H1 (cell line): ENCODE measurements around the gene SPOUT1. TPM values are rescaled to one million over a fixed set of nuclear protein-coding genes. Genes with fewer than 3 reads are reported as not detected.

Source experiments
- CTCF ChIA-PET: fragments of 300-600 bp; sonication (Branson Sonifier 250); formaldehyde crosslinking; loops from one replicate; lab custom pipeline; 2021; ENCODE audit not compliant: partially characterized antibody; lab: Charles Lee
- POLR2A ChIA-PET: fragments of 300-600 bp; sonication (Branson Sonifier 250); formaldehyde crosslinking; loops from one replicate; lab custom pipeline; 2021; ENCODE audit warnings: inconsistent platforms; ENCODE audit not compliant: partially characterized antibody; lab: Charles Lee
- DNase-seq, 2 experiments: peaks; one replicate each; pipeline versions ENCODE4 v3.0.0 to v3.0.0-alpha.2; 2010 to 2022; ENCODE audit warnings: low spot score in 2 of 2, low read depth in 1 of 2, mixed read lengths in 1 of 2
- FAIRE-seq: peaks from 2 replicates; lab custom pipeline; 2011; peaks lifted over from hg19 to GRCh38; lab: Jason Lieb, UNC
- H2AFZ ChIP-seq: 2 replicates; pipeline ENCODE4 v1.8.1; 2012; ENCODE audit warnings: low read length, inconsistent platforms
- H2AK5ac ChIP-seq: 2 replicates; pipeline ENCODE4 v1.6.1; 2013; ENCODE audit warnings: low read depth, low read length
- H2BK120ac ChIP-seq: replicated peaks from 2 replicates; pipeline ENCODE3; 2013; ENCODE audit warnings: low read depth, low read length, inconsistent platforms
- H2BK12ac ChIP-seq: 2 replicates; pipeline ENCODE4 v1.6.1; 2013; ENCODE audit warnings: low read depth, low read length
- H2BK15ac ChIP-seq: 2 replicates; pipeline ENCODE4 v1.6.1; 2013; ENCODE audit warnings: low read length
- H2BK20ac ChIP-seq: 2 replicates; pipeline ENCODE4 v1.6.1; 2013; ENCODE audit warnings: low read length
- H2BK5ac ChIP-seq: 2 replicates; pipeline ENCODE4 v1.6.1; 2013; ENCODE audit warnings: low read depth, low read length
- H3K14ac ChIP-seq: 2 replicates; pipeline ENCODE4 v1.6.1; 2013; ENCODE audit warnings: inconsistent platforms; ENCODE audit not compliant: insufficient read length
- H3K18ac ChIP-seq: 2 replicates; pipeline ENCODE4 v1.6.1; 2013; ENCODE audit warnings: low read length; ENCODE audit errors: extremely low read depth
- H3K23ac ChIP-seq: 2 replicates; pipeline ENCODE4 v1.6.1; 2013; ENCODE audit warnings: inconsistent platforms; ENCODE audit not compliant: insufficient read length
- H3K23me2 ChIP-seq: 2 replicates; pipeline ENCODE4 v1.6.1; 2013; ENCODE audit warnings: low read depth, low read length
- H3K27ac ChIP-seq: 2 replicates; pipeline ENCODE4 v1.6.1; 2011; ENCODE audit warnings: low read depth, low read length, inconsistent platforms
- H3K27me3 ChIP-seq, 4 experiments: replicated peaks in 1 of 4; 1 replicate in 1 of 4; 2 replicates in 3 of 4; pipeline versions ENCODE4 v1.6.1 to v1.8.1; 2011 to 2013; ENCODE audit warnings: low read length in 3 of 4, mild to moderate bottlenecking in 3 of 4, inconsistent platforms in 2 of 4, mixed read lengths in 2 of 4, moderate library complexity in 1 of 4; ENCODE audit not compliant: control insufficient read depth in 3 of 4, insufficient read depth in 3 of 4; ENCODE audit errors: extremely low read depth in 1 of 4
- H3K36me3 ChIP-seq, 4 experiments: 2 replicates each; pipeline versions ENCODE4 v1.6.1 to v1.8.1; 2011 to 2013; ENCODE audit warnings: mild to moderate bottlenecking in 4 of 4, low read length in 3 of 4, moderate library complexity in 2 of 4, control low read depth in 1 of 4, inconsistent platforms in 1 of 4; ENCODE audit not compliant: insufficient read depth in 4 of 4, control insufficient read depth in 2 of 4
- H3K4ac ChIP-seq: replicated peaks from 2 replicates; pipeline ENCODE3; 2013; ENCODE audit warnings: low read length, low read depth, mixed read lengths, inconsistent platforms; ENCODE audit not compliant: insufficient read length
- H3K4me1 ChIP-seq, 4 experiments: replicated peaks in 1 of 4; 1 replicate in 1 of 4; 2 replicates in 3 of 4; pipeline versions ENCODE4 v1.6.1 to v1.8.1; 2011 to 2013; ENCODE audit warnings: low read length in 3 of 4, inconsistent platforms in 2 of 4, mixed read lengths in 1 of 4; ENCODE audit not compliant: insufficient read depth in 4 of 4, control insufficient read depth in 3 of 4
- H3K4me2 ChIP-seq, 2 experiments: 2 replicates each; pipeline versions ENCODE4 v1.6.1 to v1.8.1; 2011 to 2013; ENCODE audit warnings: low read depth in 2 of 2, low read length in 2 of 2, control low read depth in 1 of 2, inconsistent platforms in 1 of 2, mild to moderate bottlenecking in 1 of 2; ENCODE audit not compliant: insufficient read depth in 1 of 2
- H3K4me3 ChIP-seq, 4 experiments: fragments of 200-600, 300-600 bp in 1 of 4; sonication (generic), shearing (Covaris generic), sonication (Bioruptor Twin) in 1 of 4; 2 replicates each; pipeline versions ENCODE4 v1.5.1 to v1.8.1; 2011 to 2016; ENCODE audit warnings: low read length in 4 of 4, low read depth in 3 of 4, control low read depth in 2 of 4, inconsistent platforms in 2 of 4, mild to moderate bottlenecking in 2 of 4, mixed read lengths in 1 of 4, moderate library complexity in 1 of 4; ENCODE audit not compliant: insufficient read depth in 2 of 4; ENCODE audit errors: extremely low read depth in 1 of 4
- H3K56ac ChIP-seq: replicated peaks from 2 replicates; pipeline ENCODE3; 2013; ENCODE audit warnings: low read depth, mild to moderate bottlenecking, mixed read lengths, low read length, inconsistent platforms; ENCODE audit not compliant: insufficient read length
- H3K79me1 ChIP-seq: 2 replicates; pipeline ENCODE4 v1.6.1; 2013; ENCODE audit warnings: low read depth, low read length, control low read depth
- H3K79me2 ChIP-seq, 2 experiments: 2 replicates each; pipeline versions ENCODE4 v1.6.1 to v1.8.1; 2012 to 2013; ENCODE audit warnings: low read length in 2 of 2, mild to moderate bottlenecking in 2 of 2, inconsistent platforms in 1 of 2; ENCODE audit not compliant: insufficient read depth in 2 of 2, control insufficient read depth in 1 of 2
- H3K9ac ChIP-seq, 4 experiments: replicated peaks in 1 of 4; 1 replicate in 1 of 4; 2 replicates in 3 of 4; pipeline versions ENCODE4 v1.6.1 to v1.8.1; 2011 to 2013; ENCODE audit warnings: low read depth in 3 of 4, low read length in 3 of 4, control low read depth in 2 of 4, mild to moderate bottlenecking in 2 of 4, moderate library complexity in 2 of 4, inconsistent platforms in 1 of 4; ENCODE audit errors: extremely low read depth in 1 of 4
- H3K9me3 ChIP-seq, 2 experiments: 2 replicates each; pipeline versions ENCODE4 v1.6.1 to v1.8.1; 2012 to 2013; ENCODE audit warnings: mild to moderate bottlenecking in 2 of 2, moderate library complexity in 2 of 2, control low read depth in 1 of 2, inconsistent platforms in 1 of 2, low read depth in 1 of 2, low read length in 1 of 2, mixed read lengths in 1 of 2; ENCODE audit not compliant: insufficient read depth in 2 of 2
- H4K20me1 ChIP-seq, 2 experiments: replicated peaks in 1 of 2; 2 replicates each; pipeline versions ENCODE3 to v1.8.1; 2011 to 2013; ENCODE audit warnings: inconsistent platforms in 2 of 2, low read length in 2 of 2, mild to moderate bottlenecking in 1 of 2; ENCODE audit not compliant: insufficient read depth in 2 of 2, control insufficient read depth in 1 of 2
- H4K5ac ChIP-seq: 2 replicates; pipeline ENCODE4 v1.6.1; 2013; ENCODE audit warnings: low read length, low read depth, mixed read lengths, inconsistent platforms; ENCODE audit not compliant: insufficient read length
- H4K8ac ChIP-seq: 2 replicates; pipeline ENCODE4 v1.8.0; 2013; ENCODE audit warnings: mild to moderate bottlenecking, moderate library complexity, low read length, inconsistent platforms; ENCODE audit not compliant: insufficient read depth; ENCODE audit errors: extremely low read depth
- H4K91ac ChIP-seq: replicated peaks from 2 replicates; pipeline ENCODE3; 2013; ENCODE audit warnings: low read length, mixed read lengths, inconsistent platforms; ENCODE audit not compliant: insufficient read length
- CREB1 ChIP-seq: IDR thresholded peaks from 2 replicates; pipeline ENCODE4 v1.6.1; 2012; ENCODE audit warnings: inconsistent platforms
- GTF2F1 ChIP-seq: IDR thresholded peaks from 2 replicates; pipeline ENCODE4 v1.6.1; 2012; ENCODE audit warnings: low read depth, low read length, improper control_type of control experiment, borderline replicate concordance
- JUN ChIP-seq: IDR thresholded peaks from 2 replicates; pipeline ENCODE4 v1.6.1; 2011; ENCODE audit warnings: low read depth, mild to moderate bottlenecking, improper control_type of control experiment, low read length
- JUND ChIP-seq: IDR thresholded peaks from 2 replicates; pipeline ENCODE4 v1.6.1; 2011; ENCODE audit warnings: mild to moderate bottlenecking, improper control_type of control experiment, low read length
- NANOG ChIP-seq: IDR thresholded peaks from 2 replicates; pipeline ENCODE4 v1.6.1; 2011; ENCODE audit warnings: low read length, low read depth, mild to moderate bottlenecking, inconsistent platforms; ENCODE audit not compliant: insufficient read depth, poor library complexity, severe bottlenecking
- PHF8 ChIP-seq: fragments of 200-600 bp; sonication (generic); conservative IDR thresholded peaks from 2 replicates; pipeline ENCODE4 v1.7.1; 2012; ENCODE audit warnings: low read depth, mild to moderate bottlenecking, inconsistent platforms, low read length, moderate library complexity
- POLR2A ChIP-seq, 2 experiments: IDR thresholded peaks; 1 replicate in 1 of 2; 2 replicates in 1 of 2; pipeline ENCODE4 v1.6.1; 2011; ENCODE audit warnings: low read depth in 2 of 2, low read length in 2 of 2, mild to moderate bottlenecking in 2 of 2; ENCODE audit errors: control extremely low read depth in 1 of 2
- SIRT6 ChIP-seq: IDR thresholded peaks from one replicate; pipeline ENCODE4 v1.7.1; 2012; ENCODE audit warnings: low read length, inconsistent platforms
- SP4 ChIP-seq: IDR thresholded peaks from 2 replicates; pipeline ENCODE4 v1.6.1; 2012; ENCODE audit warnings: low read length, inconsistent platforms
- TEAD4 ChIP-seq: IDR thresholded peaks from 2 replicates; pipeline ENCODE4 v1.6.1; 2012; ENCODE audit warnings: low read depth, low read length, inconsistent platforms, mixed read lengths
- WGBS, 2 experiments: shearing (Covaris generic) in 1 of 2; methylation state at CpG; one replicate each; pipeline versions ENCODE4 v1.1.6 to v1.1.7; 2013 to 2015; ENCODE audit warnings: low lambda C conversion rate in 2 of 2, mixed read lengths in 2 of 2, inconsistent platforms in 1 of 2, low coverage in 1 of 2, missing lambda C conversion rate in 1 of 2; ENCODE audit not compliant: insufficient replicate concordance in 2 of 2, insufficient coverage in 1 of 2, insufficient read length in 1 of 2; ENCODE audit errors: extremely low coverage in 1 of 2, missing lambda C conversion rate in 1 of 2; 5-methylcytosine and 5-hydroxymethylcytosine counted together
- polyA plus RNA-seq, 7 experiments: library from polyadenylated mRNA; depleted of rRNA in 3 of 7; stranded (reverse) in 5 of 7; unstranded in 2 of 7; fragments of >200 nt in 5 of 7; fragments of 200-250 nt in 2 of 7; gene quantifications; 1 replicate in 5 of 7; 2 replicates in 1 of 7; 4 replicates in 1 of 7; pipeline versions ENCODE4 v1.2.1 to v1.2.3, GENCODE V29; 2011 to 2013; ENCODE audit warnings: missing spikeins in 2 of 7, mixed read lengths in 2 of 7
- total RNA-seq: library from RNA; stranded (reverse); fragmentation: NEBNext Ultra II Directional; extraction: Animal tissue kit (Norgen Biotek cat#: 25700); gene quantifications from 2 replicates; pipeline ENCODE4 v1.2.1, GENCODE V29; 2021

SPOUT1 gene
- total and polyA plus RNA-seq, 2 of the 8 experiments (the other 6 are each of a cell fraction or from before 2014, with no cell fraction given): 69.2 to 77.8 TPM

GRCh38 chr9:128870128-128870940, 40.7 kb upstream of the SPOUT1 start:
- no peak for FAIRE-seq
- CTCF ChIA-PET: interaction anchor here (0.6 to 12.6 kb wide), 6 partner anchors 8 to 137 kb away, joined by 3 to 133 read pairs (median 4); partner anchors contain the start of gene KYAT1

More at GRCh38 chr9:128870128-128870940, 40.7 kb upstream of the SPOUT1 start:
- no peak overlapping the region for H4K91ac ChIP-seq
- no peak overlapping the region for H2AFZ ChIP-seq
- H3K9ac ChIP-seq: no peak overlapping the region
- H3K56ac ChIP-seq: no peak overlapping the region
- H3K4me1 ChIP-seq: no peaks in the 10 kb centered on the region
- H2BK5ac ChIP-seq: no peak overlapping the region
- H3K9me3 ChIP-seq: no peaks in the 10 kb centered on the region
- H3K27ac ChIP-seq: no peak overlapping the region
- WGBS, 2 experiments: 95% methylated on average over 7 of the region's 7 CpGs; no CpG with 5 or more reads in 1 of the 2 experiments
- DNase-seq: no peak
- no peak overlapping the region for H3K23ac ChIP-seq
- H3K14ac ChIP-seq: no peak overlapping the region
- H3K27me3 ChIP-seq: no peaks in the 10 kb centered on the region
- no peak overlapping the region for H3K18ac ChIP-seq
- H3K79me2 ChIP-seq: peaks cover 0 to 10% of the 10 kb centered on the region in 2 experiments; a peak in 2 of 4 replicates
- H3K4ac ChIP-seq: no peak overlapping the region
- no peak overlapping the region for H2BK12ac ChIP-seq
- H2BK120ac ChIP-seq: no peak overlapping the region
- peaks cover 0 to 3% (median 0%) of the 10 kb centered on the region in 4 experiments; a peak in 1 of 8 replicates for H3K36me3 ChIP-seq
- POLR2A ChIA-PET: interaction anchor here (0.7 to 0.8 kb wide), 2 partner anchors 18 to 129 kb away, joined by 3 to 8 read pairs; no protein-coding TSS in a partner anchor
- no peak overlapping the region for H3K4me2 ChIP-seq
- TF ChIP-seq SIRT6: no peak
- no peak for TF ChIP-seq TEAD4
- no peak for TF ChIP-seq JUN
- TF ChIP-seq JUND: no peak
- TF ChIP-seq PHF8: no peak
- TF ChIP-seq POLR2A (IDR thresholded peaks at IDR 0.05; ENCODE audit: control extremely low read depth in 1 of 2, low read depth in 2 of 2, low read length in 2 of 2): no peak
- no peak for TF ChIP-seq NANOG
- TF ChIP-seq CREB1: no peak
- no peak for TF ChIP-seq SP4
- TF ChIP-seq GTF2F1: no peak
- H3K79me1 ChIP-seq: peaks cover 4% of the 10 kb centered on the region; the same call in 1 of the 2 replicates
- H2AK5ac ChIP-seq: no peak overlapping the region
- H4K8ac ChIP-seq: no peak overlapping the region
- H4K5ac ChIP-seq: no peak overlapping the region
- H4K20me1 ChIP-seq: no peaks in the 10 kb centered on the region
- no peak overlapping the region for H2BK15ac ChIP-seq
- no peak overlapping the region for H3K4me3 ChIP-seq
- H3K23me2 ChIP-seq: no peaks in the 10 kb centered on the region
- H2BK20ac ChIP-seq: no peak overlapping the region
